DOHH2 (cell line): ENCODE measurements around the gene UMPS.

Experiments
- EZH2phosphoT487 ChIP-seq: fragments of 200-600 bp; sonication (generic); IDR thresholded peaks from 2 replicates; pipeline ENCODE4 v1.6.1; 2017; ENCODE audit warnings: borderline replicate concordance, mild to moderate bottlenecking, antibody characterized with exemption, low read length, moderate library complexity, mixed read lengths
- TF ChIP-seq, protein P1 (sequence below): fragments of 200-600 bp; sonication (generic); IDR thresholded peaks from one replicate; pipeline ENCODE4 v1.5.1; 2014; ENCODE audit warnings: antibody characterized with exemption, mild to moderate bottlenecking, low read depth, low read length; ENCODE audit not compliant: poor library complexity, severe bottlenecking

DNA sequence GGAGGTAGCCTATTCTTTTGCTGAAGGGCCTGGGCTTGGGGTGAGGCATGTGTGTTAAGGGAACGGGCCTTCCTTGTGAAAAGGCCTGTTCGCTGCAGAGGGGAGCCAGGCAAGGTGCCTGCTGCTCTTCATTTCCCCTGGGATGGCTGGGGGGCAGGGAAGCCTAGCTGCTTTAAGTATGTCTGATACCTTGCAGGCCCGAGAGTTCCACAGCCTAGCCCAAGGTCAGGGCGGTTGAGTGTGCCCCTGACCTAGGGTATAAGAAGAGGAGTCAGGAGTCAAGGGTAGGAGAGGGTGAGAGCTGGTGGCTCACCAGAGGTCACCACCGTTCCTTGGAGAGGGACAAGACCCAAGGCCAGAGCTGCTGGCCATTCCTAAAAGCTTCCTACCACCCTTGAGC lies 46.6 kb downstream of the UMPS start:
- TF ChIP-seq, protein P1, sequence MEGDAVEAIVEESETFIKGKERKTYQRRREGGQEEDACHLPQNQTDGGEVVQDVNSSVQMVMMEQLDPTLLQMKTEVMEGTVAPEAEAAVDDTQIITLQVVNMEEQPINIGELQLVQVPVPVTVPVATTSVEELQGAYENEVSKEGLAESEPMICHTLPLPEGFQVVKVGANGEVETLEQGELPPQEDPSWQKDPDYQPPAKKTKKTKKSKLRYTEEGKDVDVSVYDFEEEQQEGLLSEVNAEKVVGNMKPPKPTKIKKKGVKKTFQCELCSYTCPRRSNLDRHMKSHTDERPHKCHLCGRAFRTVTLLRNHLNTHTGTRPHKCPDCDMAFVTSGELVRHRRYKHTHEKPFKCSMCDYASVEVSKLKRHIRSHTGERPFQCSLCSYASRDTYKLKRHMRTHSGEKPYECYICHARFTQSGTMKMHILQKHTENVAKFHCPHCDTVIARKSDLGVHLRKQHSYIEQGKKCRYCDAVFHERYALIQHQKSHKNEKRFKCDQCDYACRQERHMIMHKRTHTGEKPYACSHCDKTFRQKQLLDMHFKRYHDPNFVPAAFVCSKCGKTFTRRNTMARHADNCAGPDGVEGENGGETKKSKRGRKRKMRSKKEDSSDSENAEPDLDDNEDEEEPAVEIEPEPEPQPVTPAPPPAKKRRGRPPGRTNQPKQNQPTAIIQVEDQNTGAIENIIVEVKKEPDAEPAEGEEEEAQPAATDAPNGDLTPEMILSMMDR, result no peak
- no peak for TF ChIP-seq EZH2phosphoT487
